GM08714 (cell line): ENCODE data around the gene BRME1.

Experiments
- H3K4me3 ChIP-seq: fragments of 200-500 bp; sonication (Bioruptor generic); 2 replicates; pipeline ENCODE4 v1.5.1; 2014; ENCODE audit warnings: mild to moderate bottlenecking, low read length, inconsistent platforms
- ZNF274 ChIP-seq: IDR thresholded peaks from 2 replicates; pipeline ENCODE4 v1.6.1; 2012; ENCODE audit warnings: mild to moderate bottlenecking, low read depth, low read length

Gene BRME1

GRCh38 chr19:13885826-13886365, 20.0 kb downstream of the BRME1 start:
- TF ChIP-seq ZNF274 = no peak
- H3K4me3 ChIP-seq = no peak overlapping the region

DNA sequence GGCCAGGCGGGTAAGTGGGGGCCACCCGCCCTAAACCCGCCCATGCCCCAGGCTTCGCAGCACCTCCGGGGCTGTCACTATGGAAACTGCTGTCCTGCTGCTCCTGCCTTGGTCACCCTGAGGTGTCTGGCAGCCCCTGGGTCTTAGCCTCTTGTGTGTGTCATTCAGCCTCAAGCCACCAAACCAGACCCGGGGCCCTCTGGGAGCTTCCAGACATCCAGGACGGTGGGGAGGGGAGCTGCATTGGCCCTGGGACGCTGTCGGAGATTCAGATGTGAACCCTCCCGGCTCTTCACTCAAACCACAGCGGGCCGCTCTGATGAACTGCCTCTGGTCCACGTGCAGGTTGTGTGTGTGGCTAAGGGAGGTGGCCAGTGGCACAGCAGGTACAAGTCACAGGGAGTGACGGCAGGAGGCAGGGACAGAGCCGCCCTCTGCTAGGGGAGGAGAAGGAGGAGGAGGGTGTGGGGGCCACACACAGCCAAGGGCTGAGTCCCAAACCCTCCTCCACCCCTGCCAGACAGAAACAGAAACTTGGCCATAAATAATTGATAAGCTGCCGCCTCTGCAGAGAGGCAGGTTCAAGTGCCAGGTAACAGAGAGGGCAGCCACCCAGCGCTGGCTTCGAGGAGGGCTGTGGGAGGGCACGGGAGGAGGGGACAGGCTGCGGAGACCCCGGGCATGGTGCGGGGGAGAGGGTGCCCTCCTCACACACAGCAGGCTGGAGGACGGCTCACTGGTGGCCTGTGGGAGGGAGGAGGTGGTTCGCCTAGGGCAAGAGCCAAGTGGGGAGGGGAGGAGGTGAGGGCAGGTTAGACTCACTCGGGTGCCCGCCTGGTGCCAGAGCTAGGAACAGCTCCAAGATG, 21.0 kb downstream of the BRME1 start:
- H3K4me3 ChIP-seq = no peak overlapping the region
- TF ChIP-seq ZNF274 = no peak

DNA sequence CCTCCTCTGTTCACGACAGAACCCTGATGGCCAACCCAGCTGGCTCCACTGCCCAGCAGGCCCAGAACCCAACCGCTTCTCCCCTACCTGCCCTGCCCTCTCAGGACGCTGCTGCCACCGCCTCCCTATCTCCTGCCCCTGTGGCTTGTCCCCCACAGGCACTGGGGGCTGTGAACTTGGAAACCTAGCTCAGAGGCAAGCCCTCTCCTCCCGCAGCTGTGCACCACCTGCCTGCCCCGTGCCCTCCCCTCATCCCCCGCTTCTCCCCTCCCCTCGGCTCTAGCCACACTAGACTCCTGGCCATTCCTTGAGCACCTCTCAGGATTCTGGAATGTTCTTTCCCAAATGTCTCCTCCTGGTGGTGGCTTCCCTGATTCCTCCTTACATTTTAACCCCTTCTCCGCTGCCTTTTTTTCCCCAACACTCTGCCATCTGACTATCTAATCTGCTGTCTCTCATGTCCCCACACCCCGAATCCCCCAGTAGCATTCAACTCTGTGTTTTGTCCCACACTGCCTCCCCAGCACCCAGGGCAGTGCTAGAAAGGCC, 22.3 kb downstream of the BRME1 start:
- H3K4me3 ChIP-seq = no peak overlapping the region
- no peak for TF ChIP-seq ZNF274

GRCh38 chr19:13882836-13883235, 23.1 kb downstream of the BRME1 start:
- TF ChIP-seq ZNF274 = no peak
- no peak overlapping the region for H3K4me3 ChIP-seq

DNA sequence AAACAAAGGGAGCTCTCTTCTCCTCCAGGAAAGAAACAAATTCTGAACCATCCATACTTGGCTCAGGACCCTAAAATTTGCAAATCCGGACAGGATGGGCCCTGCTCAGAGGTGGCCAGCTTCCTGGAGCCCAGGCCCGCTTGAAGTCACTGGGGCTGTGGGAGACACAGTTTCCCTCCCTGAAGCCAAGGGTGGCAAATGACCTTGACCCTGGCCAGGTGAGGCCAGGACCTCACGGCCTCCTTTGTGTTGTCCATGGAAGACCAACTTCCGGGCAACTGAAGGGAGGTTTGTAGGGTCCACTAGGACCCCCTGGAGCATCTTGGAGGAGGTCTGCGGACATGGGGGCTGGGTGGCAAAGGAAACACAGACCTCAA, 23.5 kb downstream of the BRME1 start:
- no peak for TF ChIP-seq ZNF274
- no peak overlapping the region for H3K4me3 ChIP-seq

- TF ChIP-seq ZNF274 = no peak
- H3K4me3 ChIP-seq = no peak overlapping the region
Measured at GRCh38 chr19:13881692-13882418, 24.1 kb downstream of the BRME1 start.

- no peak for TF ChIP-seq ZNF274
- H3K4me3 ChIP-seq = no peak overlapping the region
Measured at GRCh38 chr19:13881251-13881691, 24.6 kb downstream of the BRME1 start.

DNA sequence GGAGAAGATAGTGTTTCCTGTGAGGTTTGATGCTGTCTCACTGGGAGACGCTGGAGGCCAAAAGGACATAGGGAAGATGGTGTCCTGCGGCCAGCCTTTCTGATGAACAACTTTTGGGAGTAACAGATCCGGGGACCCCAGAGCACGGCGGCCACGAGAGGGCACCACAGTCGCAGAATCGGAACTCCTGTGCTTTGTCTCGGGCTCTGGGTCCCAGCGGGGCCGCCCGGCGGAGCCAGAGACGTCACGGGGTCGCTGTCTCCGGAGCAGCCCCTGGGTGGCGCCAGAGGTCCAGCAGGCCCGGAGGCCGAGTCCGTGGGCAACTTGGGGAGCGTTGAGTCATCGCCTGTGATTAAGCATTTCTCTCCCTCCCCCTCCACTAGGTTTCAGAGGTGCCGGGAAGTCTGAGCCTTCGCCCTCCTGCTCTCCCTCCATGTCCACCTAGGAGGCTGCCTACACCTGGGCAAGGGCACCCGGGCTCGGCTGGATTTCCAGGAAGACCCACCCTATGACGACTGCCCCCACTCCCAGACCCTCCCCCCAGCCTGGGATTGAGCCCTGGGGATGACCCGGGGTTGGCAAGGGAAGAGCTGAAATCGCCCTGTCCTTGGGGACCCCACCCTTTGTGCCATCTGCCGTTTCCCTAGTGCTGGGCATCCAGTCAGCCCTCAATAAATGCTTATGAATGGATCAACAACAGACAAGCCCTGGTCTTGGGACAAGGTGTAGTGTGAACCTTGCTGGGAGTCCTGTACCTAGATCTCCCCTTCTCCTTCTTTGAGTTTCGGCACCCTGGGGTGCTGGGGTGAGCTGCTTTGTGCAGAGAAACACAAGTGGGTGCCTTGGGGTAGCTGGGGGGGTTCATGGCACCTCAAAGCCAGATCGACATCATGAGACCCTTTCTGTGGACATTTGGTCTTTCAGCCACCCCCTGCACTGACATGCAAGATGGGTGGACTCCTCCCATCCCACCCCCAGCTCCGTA, 25.6 kb downstream of the BRME1 start:
- H3K4me3 ChIP-seq = no peak overlapping the region
- TF ChIP-seq ZNF274 = no peak

- H3K4me3 ChIP-seq = no peak overlapping the region
- TF ChIP-seq ZNF274 = no peak
Measured at GRCh38 chr19:13877303-13877702, 28.6 kb downstream of the BRME1 start.

GRCh38 chr19:13876834-13877233, 29.1 kb downstream of the BRME1 start, which contains the start of gene NANOS3:
TSS of gene NANOS3 (plus strand) at chr19:13877134. CDS start at chr19:13877249, 115 bp downstream.
- TF ChIP-seq ZNF274 = no peak
- no peak within 1 kb of the TSS for H3K4me3 ChIP-seq

- no peak overlapping the region for H3K4me3 ChIP-seq
- TF ChIP-seq ZNF274 = no peak
Measured at GRCh38 chr19:13875824-13876223, 30.1 kb downstream of the BRME1 start.

DNA sequence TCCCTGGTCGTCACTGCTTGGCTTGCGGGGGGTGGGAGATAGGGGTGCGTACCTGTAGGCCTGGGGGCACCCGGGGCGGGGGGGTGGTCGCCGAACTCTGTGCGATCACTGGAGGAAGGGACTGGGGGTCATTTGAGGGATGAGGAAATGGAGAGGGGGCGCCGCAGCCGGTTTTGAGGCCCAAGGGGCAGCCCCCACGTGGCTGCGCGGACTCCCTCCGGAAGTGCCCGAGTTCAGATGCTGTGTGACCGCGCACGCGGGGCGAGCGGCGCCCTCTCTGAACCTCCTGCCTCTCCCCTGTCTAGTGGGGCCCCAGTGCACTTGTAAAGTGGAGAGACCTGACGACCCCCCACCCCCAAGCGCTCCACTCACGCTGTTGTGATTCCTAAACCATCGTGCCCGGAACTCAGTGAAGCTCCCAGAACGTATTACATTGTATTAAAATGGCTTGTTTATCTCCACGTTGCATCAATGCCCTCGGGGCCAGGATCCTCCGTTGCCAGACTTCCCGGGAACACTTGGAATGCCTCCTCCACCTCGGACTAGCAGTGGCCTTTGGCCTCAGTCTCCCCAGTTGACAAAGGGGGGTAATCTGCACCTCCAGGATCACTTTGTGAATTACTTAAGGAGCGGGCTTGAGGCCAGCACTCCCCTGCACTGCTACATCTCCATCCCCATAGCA, 31.9 kb downstream of the BRME1 start:
- no peak for TF ChIP-seq ZNF274
- H3K4me3 ChIP-seq = no peak overlapping the region
